LoVo (cell line): ENCODE results near the gene DEPDC1B.
"Not testable (repeated sequence)": the region's sequence is repeated elsewhere in the genome, so short reads cannot be mapped to it uniquely, and the experiment has no call there.

Experiments used
- DNase-seq: peaks from one replicate; pipeline ENCODE4 v3.0.0-alpha.2; 2016; ENCODE audit warnings: low spot score

Gene DEPDC1B

DNA sequence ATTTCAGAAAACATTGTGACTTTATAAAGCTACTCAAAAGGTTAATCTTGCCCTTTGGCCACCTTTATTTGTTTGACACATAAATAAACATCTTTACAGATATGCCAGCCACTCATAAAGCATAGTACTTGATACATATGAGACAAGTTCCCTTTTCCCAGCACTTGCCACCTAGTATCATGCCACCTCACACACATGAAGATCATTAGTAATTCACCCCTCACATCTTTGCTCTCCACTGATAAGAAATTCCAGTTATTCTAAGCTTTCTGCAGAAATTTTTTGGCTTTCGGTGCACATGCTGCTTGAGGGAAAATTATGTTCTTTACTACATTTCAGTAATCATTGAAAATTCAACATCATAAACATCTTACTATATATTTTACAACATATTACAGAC lies 59.1 kb downstream of the DEPDC1B start:
- no peak for DNase-seq

DNA sequence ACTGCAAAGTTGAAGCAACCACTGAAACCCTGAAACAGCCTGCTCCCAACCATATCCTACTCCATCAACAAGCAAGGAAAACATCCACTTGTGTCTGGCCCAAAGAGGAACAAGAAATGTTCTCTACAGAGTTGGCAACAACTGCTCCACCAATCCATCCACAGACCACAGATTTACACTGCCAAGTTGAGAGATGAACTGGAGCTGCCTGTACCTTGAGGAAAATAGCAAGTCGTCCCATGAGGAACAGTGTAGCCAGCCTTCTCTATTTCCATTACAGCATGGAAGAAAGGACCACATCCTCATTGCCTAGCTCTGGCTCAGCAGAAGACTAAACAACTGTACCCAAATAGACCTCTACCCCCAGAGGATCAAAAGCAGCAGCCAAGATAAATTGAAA lies 60.4 kb downstream of the DEPDC1B start:
- DNase-seq = no peak

DNA sequence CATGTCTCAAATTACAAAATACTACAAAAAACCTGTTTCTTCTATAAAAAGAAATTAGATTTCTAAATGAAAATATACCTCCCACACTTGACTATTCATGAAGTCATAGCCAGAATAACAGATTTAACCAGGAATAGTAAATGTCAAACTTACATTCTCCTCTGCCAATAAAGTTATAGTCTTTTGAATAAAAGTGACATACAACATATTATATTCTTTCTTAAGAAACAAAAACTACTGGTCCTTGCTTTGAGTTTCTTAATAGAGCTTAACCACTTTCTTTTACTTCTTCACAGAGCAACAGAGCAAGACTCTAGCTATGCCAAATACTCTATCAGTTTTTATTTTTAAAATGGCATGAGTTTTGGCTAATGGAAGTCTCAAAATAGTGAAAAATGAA lies 61.7 kb downstream of the DEPDC1B start:
- no peak for DNase-seq

DNA sequence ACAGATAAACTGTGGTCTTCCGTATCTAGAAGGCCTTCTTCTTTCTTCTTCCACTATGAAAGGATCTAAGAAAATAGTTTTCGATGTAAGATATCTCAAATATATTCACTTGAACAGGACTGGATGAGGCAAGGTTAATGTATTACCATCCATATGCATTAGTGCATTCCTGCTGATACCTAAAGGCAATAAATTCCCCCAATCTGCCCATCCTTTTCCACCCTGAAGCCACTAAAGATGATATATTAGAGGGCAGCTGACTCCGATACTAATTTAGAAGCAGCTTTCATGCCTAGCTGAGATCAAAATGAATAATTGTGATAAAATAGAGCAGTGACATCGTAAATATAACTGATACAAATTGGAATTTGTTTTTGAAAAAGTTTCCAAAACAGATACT lies 63.3 kb downstream of the DEPDC1B start:
- no peak for DNase-seq

DNA sequence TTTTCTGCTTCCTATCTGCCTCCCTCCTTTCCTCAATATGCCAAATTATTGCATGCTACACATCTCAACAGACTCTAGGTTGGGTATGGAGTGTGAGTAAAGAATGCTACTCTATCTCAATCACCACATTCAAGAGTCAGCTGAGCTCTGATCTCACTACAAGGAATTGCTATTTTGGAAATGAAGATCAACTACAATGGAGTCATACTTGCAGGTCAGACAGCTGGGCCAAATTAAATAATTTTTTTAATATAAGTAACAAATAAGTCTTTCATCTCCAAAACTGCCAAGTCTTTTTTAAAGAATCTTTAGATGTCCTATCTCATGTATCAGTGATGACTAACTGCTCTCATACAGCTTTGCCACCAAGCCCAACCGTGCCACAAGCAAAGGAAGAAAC lies 64.0 kb downstream of the DEPDC1B start:
- DNase-seq = no peak

DNA sequence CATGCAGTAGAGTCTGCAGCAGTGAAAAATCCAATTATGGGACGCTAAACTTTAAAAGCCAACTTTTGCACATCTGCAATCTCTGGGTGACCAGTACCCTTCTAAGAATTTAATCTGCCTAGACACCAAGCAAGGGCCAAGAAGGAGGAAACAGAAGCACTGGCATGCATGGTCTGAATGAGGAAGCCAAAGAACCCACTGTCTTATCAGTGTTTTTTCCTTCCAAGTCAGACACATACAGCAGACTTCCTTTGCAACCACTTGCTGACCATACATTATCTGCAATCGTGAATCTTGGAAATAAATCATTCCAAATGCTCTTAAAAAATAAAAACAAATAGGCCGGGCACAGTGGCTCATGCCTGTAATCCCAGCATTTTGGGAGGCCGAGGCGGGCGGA lies 65.9 kb downstream of the DEPDC1B start:
- DNase-seq = no peak

DNA sequence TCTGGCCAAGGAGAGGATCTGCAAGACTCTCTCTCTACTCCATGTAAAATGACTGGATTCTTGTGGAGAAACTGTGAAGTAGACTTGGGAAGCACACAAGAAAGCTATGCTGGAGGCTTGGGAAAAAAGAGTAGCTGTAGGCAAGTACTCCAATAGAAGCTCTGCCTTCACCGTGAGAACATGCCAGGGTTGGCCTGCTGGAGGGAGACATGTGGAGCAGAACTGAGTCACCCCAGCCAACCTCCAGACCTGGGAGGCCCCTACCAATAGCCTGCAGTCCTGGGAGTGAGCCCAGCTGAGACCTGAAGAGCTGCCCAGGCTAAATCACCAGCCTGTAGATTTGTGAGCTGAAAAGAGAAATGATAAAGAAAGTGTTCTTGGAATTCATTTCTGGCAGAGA lies 66.6 kb downstream of the DEPDC1B start:
- DNase-seq = no peak

DNA sequence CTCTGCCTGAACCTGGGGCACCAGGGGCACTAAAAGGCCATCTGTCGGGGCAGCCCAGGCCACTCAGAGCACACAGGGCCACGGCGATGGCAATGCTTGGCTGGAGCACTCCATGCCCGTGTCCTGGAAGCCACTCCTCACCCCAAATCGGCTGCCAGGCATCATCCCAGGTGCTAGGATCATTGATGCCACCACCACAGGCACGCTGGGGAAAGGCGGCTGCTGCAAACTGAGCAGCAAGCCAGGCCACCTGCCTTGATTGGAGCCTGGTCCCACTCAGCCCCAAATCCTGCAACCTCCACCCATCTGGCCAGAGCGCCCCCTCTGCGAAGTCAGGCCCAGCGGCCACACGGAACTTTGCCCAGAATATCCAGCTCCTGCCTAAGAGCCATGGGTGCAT lies 67.8 kb downstream of the DEPDC1B start:
- DNase-seq = no peak

DNA sequence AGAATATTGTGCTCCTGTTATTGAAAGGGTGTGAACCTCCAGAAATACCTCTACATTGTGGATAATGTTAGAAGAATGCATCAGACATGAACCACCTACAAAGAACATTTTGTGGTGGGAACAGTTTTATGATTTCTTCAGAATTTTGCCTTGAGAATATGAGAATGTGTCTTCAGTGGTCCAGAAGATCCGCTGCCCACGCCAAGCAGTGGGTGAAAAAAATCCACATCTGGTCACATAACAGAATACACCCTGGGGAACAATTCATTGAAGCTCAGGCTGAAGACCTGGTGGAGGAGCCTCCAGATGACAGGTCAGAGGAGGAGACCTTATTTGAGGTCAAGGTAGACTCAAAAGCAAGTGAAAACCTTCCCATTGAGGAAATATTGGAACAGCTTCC lies 69.1 kb downstream of the DEPDC1B start:
- DNase-seq = no peak

DNA sequence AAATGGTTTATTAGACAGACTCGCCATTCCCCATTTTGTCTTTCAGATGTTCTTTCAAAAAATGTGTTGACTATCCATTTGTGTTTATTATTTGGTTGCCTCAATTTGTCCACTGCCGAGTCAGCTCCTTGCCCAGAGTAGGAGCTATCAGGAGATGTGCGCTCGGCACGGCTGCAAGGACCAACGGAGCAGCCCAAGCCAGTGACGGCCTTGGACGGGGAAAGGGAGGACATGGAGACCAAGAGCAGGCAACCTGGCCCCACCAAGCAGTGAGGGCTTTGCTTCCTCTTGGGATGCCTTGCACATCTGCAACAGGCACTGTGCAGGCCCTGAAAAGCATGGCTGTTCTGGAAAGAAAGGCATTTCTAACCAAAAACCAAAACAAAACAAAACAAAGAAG lies 69.8 kb downstream of the DEPDC1B start:
- DNase-seq = no peak

DNA sequence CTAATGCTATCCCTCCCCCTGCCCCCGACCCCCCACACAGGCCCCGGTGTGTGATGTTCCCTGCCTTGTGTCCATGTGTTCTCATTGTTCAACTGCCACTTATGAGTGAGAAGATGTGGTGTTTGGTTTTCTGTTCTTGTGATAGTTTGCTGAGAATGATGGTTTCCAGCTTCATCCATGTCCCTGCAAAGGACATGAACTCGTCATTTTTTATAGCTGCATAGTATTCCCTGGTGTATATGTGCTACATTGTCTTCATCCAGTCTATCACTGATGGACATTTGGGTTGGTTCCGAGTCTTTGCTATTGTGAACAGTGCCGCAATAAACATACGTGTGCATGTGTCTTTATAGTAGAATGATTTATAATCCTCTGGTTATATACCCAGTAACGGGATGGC lies 75.1 kb downstream of the DEPDC1B start:
- not testable (repeated sequence) for DNase-seq

DNA sequence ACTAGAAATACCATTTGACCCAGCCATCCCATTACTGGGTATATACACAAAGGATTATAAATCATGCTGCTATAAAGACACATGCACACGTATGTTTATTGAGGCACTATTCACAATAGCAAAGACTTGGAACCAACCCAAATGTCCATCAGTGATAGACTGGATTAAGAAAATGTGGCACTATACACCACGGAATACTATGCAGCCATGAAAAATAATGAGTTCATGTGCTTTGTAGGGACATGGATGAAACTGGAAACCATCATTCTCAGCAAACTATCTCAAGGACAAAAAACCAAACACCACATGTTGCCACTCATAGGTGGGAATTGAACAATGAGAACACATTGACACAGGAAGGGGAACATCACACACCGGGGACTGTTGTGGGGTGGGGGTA lies 79.2 kb downstream of the DEPDC1B start:
- DNase-seq = not testable (repeated sequence)

DNA sequence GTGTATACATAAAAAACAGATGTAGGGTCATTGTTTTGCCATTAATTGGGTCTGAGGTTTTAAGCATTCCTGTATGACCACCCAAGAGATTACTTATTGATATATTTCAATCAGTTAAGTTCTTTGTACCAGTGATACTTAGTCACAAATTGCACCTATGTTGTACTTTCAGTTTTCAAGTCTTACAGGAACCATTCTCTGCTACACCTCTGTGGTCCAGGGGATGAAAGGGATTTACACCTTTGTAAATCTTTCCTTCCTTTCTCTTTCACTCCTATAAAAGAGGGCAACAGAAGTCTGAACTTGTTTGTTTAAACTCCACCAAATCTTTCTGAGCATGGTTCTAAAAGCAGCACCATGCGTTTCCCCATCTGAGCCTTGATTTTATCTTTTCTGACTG lies 86.1 kb downstream of the DEPDC1B start:
- no peak for DNase-seq

DNA sequence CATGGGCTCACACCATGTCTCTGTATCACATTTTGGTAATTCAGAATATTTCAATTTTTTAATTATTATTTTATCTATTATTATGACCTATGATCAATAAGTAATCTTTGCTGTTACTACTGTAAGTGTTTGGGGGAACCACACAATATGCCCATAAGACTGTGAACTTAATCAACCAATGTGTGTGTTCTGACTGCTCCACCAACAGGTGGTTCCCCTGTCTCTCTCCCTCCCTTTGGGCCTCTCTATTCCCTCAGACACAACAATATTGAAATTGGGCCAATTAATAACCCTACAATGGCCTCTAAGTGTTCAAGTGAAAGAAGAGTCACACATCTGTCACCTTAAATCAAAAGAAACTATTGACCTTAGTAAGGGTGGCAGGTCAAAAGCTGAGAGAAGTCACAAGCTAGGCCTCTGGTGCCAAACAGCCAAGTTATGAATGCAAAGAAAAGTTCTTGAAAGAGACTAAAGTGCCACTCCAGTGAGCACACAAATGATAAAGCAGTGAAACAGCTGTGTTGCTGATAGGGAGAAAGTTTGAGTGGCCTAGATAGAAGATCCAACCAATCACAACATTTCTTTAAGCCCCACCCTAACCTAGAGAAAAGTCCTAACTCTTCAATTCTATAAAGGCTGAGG lies 88.7 kb downstream of the DEPDC1B start:
- no peak for DNase-seq

DNA sequence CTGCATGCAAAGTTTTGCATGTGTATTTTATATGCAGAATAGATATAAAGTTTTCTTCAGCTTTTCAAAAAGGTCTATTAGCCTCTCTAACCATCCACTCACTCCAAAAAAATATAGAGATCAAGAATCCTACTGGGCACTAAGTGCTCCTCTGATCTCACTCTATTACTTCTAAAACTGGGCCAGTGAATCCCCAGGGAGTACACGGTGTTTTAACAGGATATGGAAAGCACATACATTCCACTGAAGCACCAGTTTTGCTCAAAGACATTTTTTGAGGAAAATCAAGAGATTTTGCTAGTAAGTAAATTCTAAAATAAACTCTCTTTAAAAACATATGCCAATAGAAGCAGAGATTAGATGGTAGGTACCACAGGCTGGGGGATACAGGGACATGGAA lies 95.2 kb downstream of the DEPDC1B start:
- DNase-seq = no peak

DNA sequence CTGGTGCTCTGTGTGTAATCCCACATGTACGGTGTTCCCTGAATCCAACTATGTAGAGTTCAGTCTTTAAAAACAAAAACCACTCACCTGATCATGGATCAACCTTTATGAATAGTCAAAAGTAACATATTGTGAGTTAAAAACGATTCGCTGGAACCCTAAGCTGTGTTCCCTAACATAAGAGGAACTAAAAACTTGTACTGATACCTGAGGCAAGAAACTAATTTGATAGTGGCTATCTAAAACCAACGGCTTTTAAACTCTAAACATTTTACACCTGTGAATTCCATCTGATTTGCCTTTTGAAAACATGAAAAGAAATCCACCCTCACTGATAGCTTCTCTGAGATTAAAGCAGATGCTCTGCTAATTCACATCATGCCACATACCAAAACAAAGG lies 101.5 kb downstream of the DEPDC1B start:
- no peak for DNase-seq

DNA sequence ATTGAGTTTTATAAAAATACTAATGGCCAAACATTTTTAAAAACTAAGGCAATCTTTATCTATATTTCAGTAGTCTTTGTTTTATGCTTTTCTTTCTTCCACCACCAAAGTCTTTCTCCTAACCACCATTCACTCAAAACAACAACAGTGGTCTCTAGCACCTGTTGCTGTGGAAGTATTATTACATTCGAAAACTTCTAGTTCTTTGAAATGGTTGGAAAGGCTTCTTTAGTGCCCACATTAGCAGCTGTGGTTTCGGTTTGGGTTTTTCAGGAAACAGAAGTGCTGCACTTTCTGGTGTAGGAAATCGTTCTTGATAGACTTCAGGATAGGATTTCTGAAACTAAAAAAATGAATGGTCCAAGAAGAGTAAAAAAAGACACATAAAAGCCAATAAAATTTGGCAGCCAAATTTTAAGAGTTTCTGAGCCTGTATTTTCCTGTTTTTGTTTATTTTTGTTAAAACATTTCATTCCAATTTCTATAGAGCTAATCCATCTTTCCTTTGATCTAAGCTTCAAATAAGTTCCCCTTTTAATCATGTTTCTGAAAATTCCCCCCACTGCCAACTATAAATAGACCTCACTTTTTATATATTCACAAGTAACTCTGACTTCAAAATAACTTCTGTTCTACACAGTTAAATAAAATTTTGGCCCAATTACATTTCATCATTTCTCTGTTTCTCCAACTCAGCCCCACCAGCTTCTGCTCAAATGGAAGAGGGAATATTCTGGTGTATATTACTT lies 102.2 kb downstream of the DEPDC1B start:
- DNase-seq = no peak

DNA sequence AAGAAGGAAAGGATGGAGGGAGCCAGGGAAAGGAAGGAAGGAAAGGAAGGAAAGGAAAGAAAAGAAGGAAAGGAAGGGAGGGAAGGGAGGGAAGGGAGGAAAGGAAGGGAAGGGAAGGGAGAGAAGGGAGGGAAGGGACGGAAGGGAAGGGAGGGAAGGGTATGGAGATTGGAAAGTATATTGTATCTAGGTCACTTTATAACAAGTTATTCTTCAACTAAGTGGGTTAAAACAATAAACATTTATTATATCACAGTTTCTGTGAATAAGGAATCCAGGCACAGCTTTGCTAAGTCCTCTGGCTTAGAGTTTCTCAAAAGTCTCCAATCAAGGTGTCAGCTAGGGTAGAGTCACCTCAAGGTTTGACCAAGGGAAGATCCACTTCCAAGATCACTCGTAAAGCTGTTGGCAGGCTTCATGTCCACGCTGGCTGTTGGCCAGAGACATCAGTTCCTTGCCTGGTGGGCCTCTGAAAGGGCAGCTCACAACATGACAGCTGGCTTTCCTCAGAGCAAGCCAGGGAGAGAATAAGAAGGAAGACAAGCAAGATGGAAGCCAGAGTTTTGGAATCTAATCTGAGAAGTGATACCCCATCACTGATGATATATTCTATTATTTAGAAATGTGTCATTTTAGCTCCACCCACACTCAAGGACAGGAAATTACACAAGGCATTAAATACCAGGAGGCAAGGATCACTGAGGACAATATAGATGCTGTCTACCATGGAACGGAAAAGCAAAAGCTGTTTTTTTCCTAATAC lies 105.1 kb downstream of the DEPDC1B start:
- DNase-seq = no peak

DNA sequence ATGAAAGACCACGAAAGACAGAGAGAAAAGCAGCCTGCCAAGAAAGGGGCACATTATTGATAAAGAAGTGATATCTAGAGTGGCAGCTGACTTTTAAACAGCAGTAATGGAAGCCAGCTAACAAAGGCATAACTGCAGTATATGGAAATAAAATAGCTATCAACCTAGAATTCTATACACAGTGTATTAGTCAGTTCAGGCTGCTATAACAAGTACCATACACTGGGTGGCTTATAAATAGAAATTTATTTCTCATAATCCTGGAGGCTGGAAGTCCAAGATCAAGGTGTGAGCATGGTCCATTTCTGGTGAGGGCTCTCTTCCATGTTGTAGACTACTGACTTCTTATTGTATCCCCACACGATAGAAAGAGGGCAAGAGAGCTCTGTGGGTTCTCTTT lies 109.8 kb downstream of the DEPDC1B start:
- no peak for DNase-seq

DNA sequence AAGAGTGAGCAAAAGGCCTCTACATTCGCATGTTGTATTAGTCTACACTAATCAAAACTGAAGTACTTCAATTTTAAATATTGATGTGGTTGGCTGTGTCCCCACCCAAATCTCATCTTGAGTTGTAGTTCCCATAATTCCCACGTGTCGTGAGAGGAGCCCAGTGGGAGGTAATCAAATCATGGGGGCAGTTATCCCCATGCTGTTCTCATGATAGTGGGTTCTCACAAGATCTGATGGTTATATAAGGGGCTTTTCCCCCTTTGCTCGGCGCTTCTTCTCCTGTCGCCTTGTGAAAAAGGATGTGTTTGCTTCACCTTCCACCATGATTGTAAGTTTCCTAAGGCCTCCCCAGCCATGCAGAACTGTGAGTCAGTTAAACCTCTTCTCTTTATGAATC lies 112.7 kb downstream of the DEPDC1B start:
- not testable (repeated sequence) for DNase-seq

DNA sequence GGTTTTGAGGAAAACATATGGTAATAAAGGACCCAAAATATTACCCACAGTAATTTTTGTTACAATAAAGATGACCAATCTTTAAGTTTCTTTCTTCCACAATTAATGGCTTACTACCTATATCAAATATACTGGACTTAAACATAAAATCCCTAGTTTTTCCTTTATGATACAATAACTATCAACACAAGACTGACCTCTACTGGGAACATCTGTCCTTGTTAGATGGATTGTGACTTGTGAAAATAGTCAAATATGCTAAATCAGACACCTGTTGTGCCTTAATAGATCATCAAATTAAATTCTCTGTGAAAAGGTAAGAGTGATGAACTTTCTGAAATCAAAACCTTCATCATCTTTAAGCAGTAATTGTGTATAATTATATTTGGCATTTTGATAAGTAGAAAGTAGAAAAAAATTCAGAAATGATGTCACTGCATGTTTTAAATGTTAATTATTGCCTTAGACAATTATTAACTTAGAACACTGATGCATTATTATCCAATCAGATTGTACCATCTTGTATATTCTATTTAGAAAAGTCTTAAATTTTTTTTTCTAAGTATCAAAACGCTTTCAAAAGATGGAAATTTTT lies 113.6 kb downstream of the DEPDC1B start:
- DNase-seq = no peak

DNA sequence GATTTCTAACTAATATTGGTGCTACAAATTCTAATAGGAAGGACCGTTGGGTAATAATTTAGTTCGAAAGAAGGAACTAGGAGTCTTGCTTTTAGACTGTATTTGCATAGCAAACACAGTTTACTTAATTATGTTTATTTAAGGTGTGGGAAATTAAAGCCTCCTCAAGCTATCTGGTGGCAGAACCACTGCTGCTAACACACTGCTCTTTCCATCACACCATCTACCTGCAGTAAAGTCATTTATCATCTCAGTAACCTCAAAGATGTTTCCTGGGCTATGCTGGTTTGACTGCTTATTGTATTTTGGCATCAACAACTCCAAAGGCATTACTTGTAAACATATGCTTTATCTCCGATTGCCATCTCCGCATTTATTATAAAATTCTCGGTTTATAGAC lies 114.3 kb downstream of the DEPDC1B start:
- DNase-seq = no peak

DNA sequence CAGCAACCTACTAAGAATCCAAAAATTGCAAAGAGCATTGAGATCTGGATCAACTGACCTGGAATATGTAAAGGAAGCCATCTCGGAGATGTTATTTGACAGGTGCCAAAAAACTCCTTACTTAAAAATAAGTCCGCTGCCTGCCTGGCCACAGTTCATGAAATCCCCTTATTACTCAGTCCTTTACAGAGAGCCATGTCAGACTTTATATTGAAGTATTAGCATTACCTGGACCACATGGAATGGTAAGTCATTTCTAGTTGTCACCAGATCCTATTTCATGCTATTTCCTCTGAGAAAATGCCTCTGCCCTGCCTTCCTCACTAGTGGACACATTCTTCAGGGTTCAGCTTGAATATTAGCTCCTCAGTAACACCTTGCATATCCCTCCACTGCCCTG lies 115.7 kb downstream of the DEPDC1B start:
- DNase-seq = no peak
